SK-N-SH treated with all-trans-retinoic acid at 6 μM for 48 hours (cell line): ENCODE measurements around the gene KRTAP10-2.

Source experiments
- ATAC-seq: fragments of 200-7000 bp; cut with Tn5 transposase; 3 replicates; pipeline ENCODE4 v1.9.1; 2020; ENCODE audit warnings: mild to moderate bottlenecking, moderate library complexity
- ARNTL ChIP-seq: fragments of 450-650 bp; formaldehyde crosslinking; IDR thresholded peaks from 2 replicates; pipeline ENCODE4 v1.5.0; 2020; ENCODE audit warnings: low read depth, mild to moderate bottlenecking, moderate library complexity, borderline replicate concordance
- BACH2 ChIP-seq: fragments of 250-450 bp; sonication (Bioruptor Pico); IDR thresholded peaks from 2 replicates; pipeline ENCODE4 v1.9.0; 2021; ENCODE audit warnings: mild to moderate bottlenecking, borderline replicate concordance
- CREB5 ChIP-seq: fragments of 250-450 bp; sonication (Bioruptor Pico); IDR thresholded peaks from 2 replicates; pipeline ENCODE4 v1.5.1; 2020; ENCODE audit warnings: low read depth, mild to moderate bottlenecking, moderate library complexity
- CSDC2 ChIP-seq: fragments of 250-450 bp; sonication (Bioruptor Pico); IDR thresholded peaks from 2 replicates; pipeline ENCODE4 v1.5.0; 2020; ENCODE audit warnings: mild to moderate bottlenecking, moderate library complexity
- CSRNP3 ChIP-seq: fragments of 250-450 bp; sonication (Bioruptor Pico); IDR thresholded peaks from 2 replicates; pipeline ENCODE4 v1.5.1; 2021; ENCODE audit warnings: mild to moderate bottlenecking, moderate library complexity
- ESRRG ChIP-seq: fragments of 250-450 bp; sonication (Bioruptor Pico); IDR thresholded peaks from 2 replicates; pipeline ENCODE4 v1.6.1; 2021; ENCODE audit warnings: mild to moderate bottlenecking
- GLIS3 ChIP-seq: fragments of 250-450 bp; sonication (Bioruptor Pico); IDR thresholded peaks from 2 replicates; pipeline ENCODE4 v1.5.0; 2020; ENCODE audit warnings: mild to moderate bottlenecking, moderate library complexity
- OSR1 ChIP-seq: fragments of 250-450 bp; sonication (Bioruptor Pico); IDR thresholded peaks from 2 replicates; pipeline ENCODE4 v1.8.0; 2022; ENCODE audit warnings: moderate library complexity, mild to moderate bottlenecking, inconsistent platforms
- PPARA ChIP-seq: fragments of 250-450 bp; sonication (Bioruptor Pico); IDR thresholded peaks from 2 replicates; pipeline ENCODE4 v1.5.0; 2020; ENCODE audit warnings: mild to moderate bottlenecking, borderline replicate concordance
- RARB ChIP-seq: fragments of 250-450 bp; sonication (Bioruptor Pico); IDR thresholded peaks from 2 replicates; pipeline ENCODE4 v1.8.0; 2021; ENCODE audit warnings: mild to moderate bottlenecking, moderate library complexity
- SNAI2 ChIP-seq: fragments of 250-450 bp; sonication (Bioruptor Pico); IDR thresholded peaks from 2 replicates; pipeline ENCODE4 v1.5.0; 2020; ENCODE audit warnings: mild to moderate bottlenecking, moderate library complexity
- TCF4 ChIP-seq: fragments of 250-450 bp; sonication (Bioruptor Pico); IDR thresholded peaks from 2 replicates; pipeline ENCODE4 v1.8.0; 2021; ENCODE audit warnings: mild to moderate bottlenecking, moderate library complexity, borderline replicate concordance
- TOX ChIP-seq: fragments of 250-450 bp; sonication (Bioruptor Pico); IDR thresholded peaks from 2 replicates; pipeline ENCODE4 v1.8.0; 2021; ENCODE audit warnings: mild to moderate bottlenecking, moderate library complexity, borderline replicate concordance
- ZC3H10 ChIP-seq: fragments of 250-450 bp; sonication (Bioruptor Pico); IDR thresholded peaks from 2 replicates; pipeline ENCODE4 v1.5.1; 2021; ENCODE audit warnings: mild to moderate bottlenecking, moderate library complexity
- ZFP3 ChIP-seq: fragments of 250-450 bp; sonication (Bioruptor Pico); IDR thresholded peaks from 2 replicates; pipeline ENCODE4 v1.5.0; 2020; ENCODE audit warnings: mild to moderate bottlenecking, moderate library complexity
- ZFP30 ChIP-seq: fragments of 450-650 bp; formaldehyde crosslinking; IDR thresholded peaks from 2 replicates; pipeline ENCODE4 v1.5.0; 2022; ENCODE audit warnings: mild to moderate bottlenecking, moderate library complexity
- ZNF565 ChIP-seq: fragments of 450-650 bp; formaldehyde crosslinking; conservative IDR thresholded peaks from 2 replicates; pipeline ENCODE4 v1.5.0; 2020; ENCODE audit warnings: low read depth, mild to moderate bottlenecking, moderate library complexity
- ZNF70 ChIP-seq: fragments of 450-650 bp; formaldehyde crosslinking; IDR thresholded peaks from 2 replicates; pipeline ENCODE4 v1.5.0; 2020; ENCODE audit warnings: mild to moderate bottlenecking, moderate library complexity
- ZNF8 ChIP-seq: fragments of 450-650 bp; formaldehyde crosslinking; IDR thresholded peaks from 2 replicates; pipeline ENCODE4 v1.5.0; 2020; ENCODE audit warnings: mild to moderate bottlenecking, moderate library complexity
- TF ChIP-seq, protein P1 (sequence below): fragments of 250-450 bp; sonication (Bioruptor Pico); IDR thresholded peaks from 2 replicates; pipeline ENCODE4 v1.8.0; 2020; ENCODE audit warnings: mild to moderate bottlenecking, moderate library complexity, borderline replicate concordance

The KRTAP10-2 gene

DNA sequence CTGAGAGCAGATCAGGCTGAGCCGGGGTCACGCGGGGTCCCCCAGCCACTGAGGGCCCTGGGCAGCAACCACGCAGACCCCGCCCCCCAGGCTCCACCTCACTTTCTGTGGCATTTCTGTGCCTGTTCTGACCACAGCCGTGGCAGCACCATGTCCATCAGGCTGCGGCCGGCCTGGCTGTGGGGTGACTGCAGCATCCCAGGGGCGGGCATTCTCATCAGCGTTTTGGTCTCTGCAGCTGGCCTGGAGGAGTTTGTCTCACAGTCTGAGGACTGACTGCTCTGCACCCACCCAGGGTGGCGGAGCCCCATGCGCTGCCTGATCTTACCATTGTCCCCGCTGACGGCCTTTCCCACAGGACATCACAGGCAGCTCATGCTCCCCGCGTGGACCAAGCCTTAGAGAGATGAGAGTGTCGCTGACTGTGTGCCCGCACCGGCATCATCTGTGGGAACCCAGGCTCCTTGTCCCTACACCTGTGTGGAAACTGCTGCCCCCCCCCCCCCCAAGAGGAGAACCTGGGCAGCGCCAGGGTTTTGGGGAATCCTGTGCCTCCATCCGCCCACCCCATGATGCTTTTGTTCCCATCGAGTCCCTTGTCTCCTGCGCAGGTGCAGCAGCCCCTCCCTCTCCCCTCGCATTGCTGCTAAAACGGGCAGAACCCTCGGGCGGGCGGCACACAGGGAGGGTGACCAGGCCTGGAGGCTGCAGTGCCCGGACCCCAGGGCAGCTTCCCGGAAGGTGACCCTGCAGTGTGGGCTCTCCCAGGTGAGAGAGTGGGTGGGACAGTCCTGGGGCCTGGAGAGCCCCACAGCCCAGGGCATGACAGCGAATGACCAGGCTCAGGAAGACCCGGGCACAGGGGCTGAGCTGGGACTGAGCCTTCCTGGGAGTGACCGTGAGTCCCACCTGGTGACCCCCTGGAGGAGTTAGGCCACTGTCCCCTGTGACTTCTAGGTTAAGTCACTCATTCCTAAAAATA lies 13.1 kb downstream of the KRTAP10-2 start:
- no peak for ATAC-seq
- TF ChIP-seq ZFP30 (CRISPR knock-in tag) (no peak), GLIS3 (no peak), CSRNP3 (CRISPR knock-in tag) (no peak), ARNTL (CRISPR knock-in tag) (no peak), SNAI2 (CRISPR knock-in tag) (no peak), BACH2 (CRISPR knock-in tag) (no peak), TCF4 (no peak), ZNF70 (CRISPR knock-in tag) (no peak)
- TF ChIP-seq, protein P1, sequence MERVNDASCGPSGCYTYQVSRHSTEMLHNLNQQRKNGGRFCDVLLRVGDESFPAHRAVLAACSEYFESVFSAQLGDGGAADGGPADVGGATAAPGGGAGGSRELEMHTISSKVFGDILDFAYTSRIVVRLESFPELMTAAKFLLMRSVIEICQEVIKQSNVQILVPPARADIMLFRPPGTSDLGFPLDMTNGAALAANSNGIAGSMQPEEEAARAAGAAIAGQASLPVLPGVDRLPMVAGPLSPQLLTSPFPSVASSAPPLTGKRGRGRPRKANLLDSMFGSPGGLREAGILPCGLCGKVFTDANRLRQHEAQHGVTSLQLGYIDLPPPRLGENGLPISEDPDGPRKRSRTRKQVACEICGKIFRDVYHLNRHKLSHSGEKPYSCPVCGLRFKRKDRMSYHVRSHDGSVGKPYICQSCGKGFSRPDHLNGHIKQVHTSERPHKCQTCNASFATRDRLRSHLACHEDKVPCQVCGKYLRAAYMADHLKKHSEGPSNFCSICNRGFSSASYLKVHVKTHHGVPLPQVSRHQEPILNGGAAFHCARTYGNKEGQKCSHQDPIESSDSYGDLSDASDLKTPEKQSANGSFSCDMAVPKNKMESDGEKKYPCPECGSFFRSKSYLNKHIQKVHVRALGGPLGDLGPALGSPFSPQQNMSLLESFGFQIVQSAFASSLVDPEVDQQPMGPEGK (CRISPR knock-in tag) = no peak
- TF ChIP-seq, all 23 proteins: peak for 0

DNA sequence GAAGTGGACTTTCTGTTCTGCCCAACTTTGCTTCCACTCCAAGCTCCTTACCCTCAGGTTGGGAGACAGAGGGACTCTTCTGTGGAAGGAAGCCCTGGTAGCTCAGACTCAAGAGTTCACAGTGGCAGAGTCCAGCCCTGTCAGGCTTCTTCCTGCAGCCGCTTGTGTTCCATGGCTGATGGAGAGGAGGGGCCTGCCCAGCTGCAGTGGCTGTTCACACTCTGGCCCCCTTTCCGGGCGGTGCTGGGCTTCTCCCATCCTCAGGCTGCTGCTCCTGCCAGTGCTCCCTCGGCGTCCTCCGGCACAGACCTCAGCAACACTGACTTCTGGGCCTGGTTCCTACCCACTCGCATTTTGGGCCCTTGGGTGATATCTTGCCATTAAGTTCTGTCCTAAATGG lies 15.3 kb downstream of the KRTAP10-2 start:
- ATAC-seq = no peak
- TF ChIP-seq BACH2 (CRISPR knock-in tag) = no peak

GRCh38 chr21:44534688-44535087 lies 16.6 kb downstream of the KRTAP10-2 start:
- no peak for ATAC-seq
- TF ChIP-seq ZC3H10 (CRISPR knock-in tag) (no peak), BACH2 (CRISPR knock-in tag) (no peak), RARB (CRISPR knock-in tag) (no peak), CREB5 (CRISPR knock-in tag) (no peak), ZNF565 (CRISPR knock-in tag) (no peak), PPARA (CRISPR knock-in tag) (no peak), CSRNP3 (CRISPR knock-in tag) (no peak), TOX (CRISPR knock-in tag) (no peak), ZNF8 (CRISPR knock-in tag) (no peak)
- TF ChIP-seq, protein P1 (CRISPR knock-in tag) = no peak

GRCh38 chr21:44533891-44534627 lies 17.2 kb downstream of the KRTAP10-2 start:
- ATAC-seq = no peak
- no peak for TF ChIP-seq CSRNP3 (CRISPR knock-in tag)
- TF ChIP-seq OSR1 (CRISPR knock-in tag) = no peak
- TF ChIP-seq PPARA (CRISPR knock-in tag) = no peak
- no peak for TF ChIP-seq GLIS3
- no peak for TF ChIP-seq CSDC2 (CRISPR knock-in tag)
- no peak for TF ChIP-seq ZFP3 (CRISPR knock-in tag)
- no peak for TF ChIP-seq ESRRG
- TF ChIP-seq ARNTL (CRISPR knock-in tag) = no peak
- TF ChIP-seq RARB (CRISPR knock-in tag) = no peak
- TF ChIP-seq ZC3H10 (CRISPR knock-in tag) = no peak
- TF ChIP-seq ZFP30 (CRISPR knock-in tag) = no peak
- no peak for TF ChIP-seq ZNF8 (CRISPR knock-in tag)
